Measurements from ENCODE around the gene SLFN12L.

DNA sequence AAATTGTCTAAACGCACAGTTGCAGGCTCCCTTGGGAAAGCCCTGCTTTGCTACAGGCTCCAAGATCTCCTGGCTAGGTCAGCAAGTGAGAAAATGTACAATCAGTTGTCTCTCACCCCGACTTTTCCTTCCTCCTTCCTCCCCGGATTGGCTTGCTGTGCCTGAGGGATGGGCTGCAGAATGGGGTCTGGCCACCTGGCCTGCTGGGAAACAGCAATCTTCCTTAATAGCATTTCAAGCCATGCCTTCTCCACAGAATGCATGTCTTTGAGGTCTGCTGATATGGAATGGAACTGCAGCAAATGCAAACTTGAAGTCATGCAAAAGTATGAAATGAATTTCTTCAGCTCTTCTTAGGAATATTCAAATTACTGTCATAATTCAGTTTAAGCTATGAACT lies 46.1 kb downstream of the SLFN12L start:
- TF ChIP-seq, protein P1, sequence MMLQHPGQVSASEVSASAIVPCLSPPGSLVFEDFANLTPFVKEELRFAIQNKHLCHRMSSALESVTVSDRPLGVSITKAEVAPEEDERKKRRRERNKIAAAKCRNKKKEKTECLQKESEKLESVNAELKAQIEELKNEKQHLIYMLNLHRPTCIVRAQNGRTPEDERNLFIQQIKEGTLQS (CRISPR knock-in tag; conservative IDR thresholded peaks at IDR 0.05), result no peak
- TF ChIP-seq, protein P2, sequence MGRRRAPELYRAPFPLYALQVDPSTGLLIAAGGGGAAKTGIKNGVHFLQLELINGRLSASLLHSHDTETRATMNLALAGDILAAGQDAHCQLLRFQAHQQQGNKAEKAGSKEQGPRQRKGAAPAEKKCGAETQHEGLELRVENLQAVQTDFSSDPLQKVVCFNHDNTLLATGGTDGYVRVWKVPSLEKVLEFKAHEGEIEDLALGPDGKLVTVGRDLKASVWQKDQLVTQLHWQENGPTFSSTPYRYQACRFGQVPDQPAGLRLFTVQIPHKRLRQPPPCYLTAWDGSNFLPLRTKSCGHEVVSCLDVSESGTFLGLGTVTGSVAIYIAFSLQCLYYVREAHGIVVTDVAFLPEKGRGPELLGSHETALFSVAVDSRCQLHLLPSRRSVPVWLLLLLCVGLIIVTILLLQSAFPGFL (CRISPR knock-in tag; IDR thresholded peaks at IDR 0.05; ENCODE audit: borderline replicate concordance), result no peak
- TF ChIP-seq, protein P3, sequence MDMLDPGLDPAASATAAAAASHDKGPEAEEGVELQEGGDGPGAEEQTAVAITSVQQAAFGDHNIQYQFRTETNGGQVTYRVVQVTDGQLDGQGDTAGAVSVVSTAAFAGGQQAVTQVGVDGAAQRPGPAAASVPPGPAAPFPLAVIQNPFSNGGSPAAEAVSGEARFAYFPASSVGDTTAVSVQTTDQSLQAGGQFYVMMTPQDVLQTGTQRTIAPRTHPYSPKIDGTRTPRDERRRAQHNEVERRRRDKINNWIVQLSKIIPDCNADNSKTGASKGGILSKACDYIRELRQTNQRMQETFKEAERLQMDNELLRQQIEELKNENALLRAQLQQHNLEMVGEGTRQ (CRISPR knock-in tag; IDR thresholded peaks at IDR 0.05), result no peak
- TF ChIP-seq, protein P4, sequence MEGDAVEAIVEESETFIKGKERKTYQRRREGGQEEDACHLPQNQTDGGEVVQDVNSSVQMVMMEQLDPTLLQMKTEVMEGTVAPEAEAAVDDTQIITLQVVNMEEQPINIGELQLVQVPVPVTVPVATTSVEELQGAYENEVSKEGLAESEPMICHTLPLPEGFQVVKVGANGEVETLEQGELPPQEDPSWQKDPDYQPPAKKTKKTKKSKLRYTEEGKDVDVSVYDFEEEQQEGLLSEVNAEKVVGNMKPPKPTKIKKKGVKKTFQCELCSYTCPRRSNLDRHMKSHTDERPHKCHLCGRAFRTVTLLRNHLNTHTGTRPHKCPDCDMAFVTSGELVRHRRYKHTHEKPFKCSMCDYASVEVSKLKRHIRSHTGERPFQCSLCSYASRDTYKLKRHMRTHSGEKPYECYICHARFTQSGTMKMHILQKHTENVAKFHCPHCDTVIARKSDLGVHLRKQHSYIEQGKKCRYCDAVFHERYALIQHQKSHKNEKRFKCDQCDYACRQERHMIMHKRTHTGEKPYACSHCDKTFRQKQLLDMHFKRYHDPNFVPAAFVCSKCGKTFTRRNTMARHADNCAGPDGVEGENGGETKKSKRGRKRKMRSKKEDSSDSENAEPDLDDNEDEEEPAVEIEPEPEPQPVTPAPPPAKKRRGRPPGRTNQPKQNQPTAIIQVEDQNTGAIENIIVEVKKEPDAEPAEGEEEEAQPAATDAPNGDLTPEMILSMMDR (IDR thresholded peaks at IDR 0.05), result no peak
- TF ChIP-seq, protein P5, sequence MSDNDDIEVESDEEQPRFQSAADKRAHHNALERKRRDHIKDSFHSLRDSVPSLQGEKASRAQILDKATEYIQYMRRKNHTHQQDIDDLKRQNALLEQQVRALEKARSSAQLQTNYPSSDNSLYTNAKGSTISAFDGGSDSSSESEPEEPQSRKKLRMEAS (CRISPR knock-in tag; IDR thresholded peaks at IDR 0.05), result no peak
- TF ChIP-seq CREB1 (CRISPR knock-in tag; IDR thresholded peaks at IDR 0.05) (no peak), ZNF396 (CRISPR knock-in tag; IDR thresholded peaks at IDR 0.05; ENCODE audit: borderline replicate concordance) (no peak), SMAD4 (CRISPR knock-in tag; IDR thresholded peaks at IDR 0.05) (no peak)

Measured in WTC11 (cell line).